ENCODE data around the gene DET1.

DNA sequence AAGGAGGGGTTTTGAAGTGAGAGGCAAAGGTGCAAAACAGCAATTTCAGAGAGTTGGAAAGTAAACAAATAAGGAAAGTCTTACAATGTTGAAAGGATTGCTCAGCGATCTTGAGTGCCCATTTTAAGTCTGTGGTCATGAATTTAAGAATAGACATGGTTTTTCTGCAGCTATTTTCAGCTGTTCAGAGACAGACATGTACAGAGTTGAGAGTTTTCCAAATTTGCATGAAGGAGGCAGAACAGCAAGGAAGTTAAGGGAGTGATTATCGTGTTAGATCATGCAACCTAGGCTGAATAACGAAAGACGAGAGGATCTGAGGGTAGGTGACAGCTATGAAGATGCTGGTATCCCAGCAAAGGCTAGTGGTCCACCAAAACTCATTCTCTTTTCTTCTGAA is 37.2 kb downstream of the DET1 start:
- TF ChIP-seq YY1 (tag by site-specific recombination; IDR thresholded peaks at IDR 0.05), result no peak
- TF ChIP-seq ZNF214 (tag by site-specific recombination; IDR thresholded peaks at IDR 0.05; ENCODE audit: borderline replicate concordance), result no peak
- no peak for TF ChIP-seq ZNF132 (tag by site-specific recombination; IDR thresholded peaks at IDR 0.05; ENCODE audit: borderline replicate concordance)
- TF ChIP-seq, protein P1, sequence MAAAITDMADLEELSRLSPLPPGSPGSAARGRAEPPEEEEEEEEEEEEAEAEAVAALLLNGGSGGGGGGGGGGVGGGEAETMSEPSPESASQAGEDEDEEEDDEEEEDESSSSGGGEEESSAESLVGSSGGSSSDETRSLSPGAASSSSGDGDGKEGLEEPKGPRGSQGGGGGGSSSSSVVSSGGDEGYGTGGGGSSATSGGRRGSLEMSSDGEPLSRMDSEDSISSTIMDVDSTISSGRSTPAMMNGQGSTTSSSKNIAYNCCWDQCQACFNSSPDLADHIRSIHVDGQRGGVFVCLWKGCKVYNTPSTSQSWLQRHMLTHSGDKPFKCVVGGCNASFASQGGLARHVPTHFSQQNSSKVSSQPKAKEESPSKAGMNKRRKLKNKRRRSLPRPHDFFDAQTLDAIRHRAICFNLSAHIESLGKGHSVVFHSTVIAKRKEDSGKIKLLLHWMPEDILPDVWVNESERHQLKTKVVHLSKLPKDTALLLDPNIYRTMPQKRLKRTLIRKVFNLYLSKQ (tag by site-specific recombination; IDR thresholded peaks at IDR 0.05; ENCODE audit: borderline replicate concordance), result no peak
- no peak for TF ChIP-seq ZNF24 (tag by site-specific recombination; IDR thresholded peaks at IDR 0.05)
- no peak for TF ChIP-seq ZNF354C (tag by site-specific recombination; IDR thresholded peaks at IDR 0.05; ENCODE audit: borderline replicate concordance, low read depth)
- no peak for TF ChIP-seq ZNF174 (tag by site-specific recombination; IDR thresholded peaks at IDR 0.05)
- TF ChIP-seq, protein P2, sequence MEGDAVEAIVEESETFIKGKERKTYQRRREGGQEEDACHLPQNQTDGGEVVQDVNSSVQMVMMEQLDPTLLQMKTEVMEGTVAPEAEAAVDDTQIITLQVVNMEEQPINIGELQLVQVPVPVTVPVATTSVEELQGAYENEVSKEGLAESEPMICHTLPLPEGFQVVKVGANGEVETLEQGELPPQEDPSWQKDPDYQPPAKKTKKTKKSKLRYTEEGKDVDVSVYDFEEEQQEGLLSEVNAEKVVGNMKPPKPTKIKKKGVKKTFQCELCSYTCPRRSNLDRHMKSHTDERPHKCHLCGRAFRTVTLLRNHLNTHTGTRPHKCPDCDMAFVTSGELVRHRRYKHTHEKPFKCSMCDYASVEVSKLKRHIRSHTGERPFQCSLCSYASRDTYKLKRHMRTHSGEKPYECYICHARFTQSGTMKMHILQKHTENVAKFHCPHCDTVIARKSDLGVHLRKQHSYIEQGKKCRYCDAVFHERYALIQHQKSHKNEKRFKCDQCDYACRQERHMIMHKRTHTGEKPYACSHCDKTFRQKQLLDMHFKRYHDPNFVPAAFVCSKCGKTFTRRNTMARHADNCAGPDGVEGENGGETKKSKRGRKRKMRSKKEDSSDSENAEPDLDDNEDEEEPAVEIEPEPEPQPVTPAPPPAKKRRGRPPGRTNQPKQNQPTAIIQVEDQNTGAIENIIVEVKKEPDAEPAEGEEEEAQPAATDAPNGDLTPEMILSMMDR (tag by site-specific recombination; IDR thresholded peaks at IDR 0.05), result no peak
- TF ChIP-seq ZNF426 (tag by site-specific recombination; IDR thresholded peaks at IDR 0.05), result no peak
- TF ChIP-seq, protein P3, sequence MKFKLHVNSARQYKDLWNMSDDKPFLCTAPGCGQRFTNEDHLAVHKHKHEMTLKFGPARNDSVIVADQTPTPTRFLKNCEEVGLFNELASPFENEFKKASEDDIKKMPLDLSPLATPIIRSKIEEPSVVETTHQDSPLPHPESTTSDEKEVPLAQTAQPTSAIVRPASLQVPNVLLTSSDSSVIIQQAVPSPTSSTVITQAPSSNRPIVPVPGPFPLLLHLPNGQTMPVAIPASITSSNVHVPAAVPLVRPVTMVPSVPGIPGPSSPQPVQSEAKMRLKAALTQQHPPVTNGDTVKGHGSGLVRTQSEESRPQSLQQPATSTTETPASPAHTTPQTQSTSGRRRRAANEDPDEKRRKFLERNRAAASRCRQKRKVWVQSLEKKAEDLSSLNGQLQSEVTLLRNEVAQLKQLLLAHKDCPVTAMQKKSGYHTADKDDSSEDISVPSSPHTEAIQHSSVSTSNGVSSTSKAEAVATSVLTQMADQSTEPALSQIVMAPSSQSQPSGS (tag by site-specific recombination; IDR thresholded peaks at IDR 0.05; ENCODE audit: low read depth), result no peak
- no peak for TF ChIP-seq ZNF660 (tag by site-specific recombination; IDR thresholded peaks at IDR 0.05)
- no peak for TF ChIP-seq ZNF76 (tag by site-specific recombination; IDR thresholded peaks at IDR 0.05; ENCODE audit: borderline replicate concordance, low read depth)
- TF ChIP-seq, protein P4, sequence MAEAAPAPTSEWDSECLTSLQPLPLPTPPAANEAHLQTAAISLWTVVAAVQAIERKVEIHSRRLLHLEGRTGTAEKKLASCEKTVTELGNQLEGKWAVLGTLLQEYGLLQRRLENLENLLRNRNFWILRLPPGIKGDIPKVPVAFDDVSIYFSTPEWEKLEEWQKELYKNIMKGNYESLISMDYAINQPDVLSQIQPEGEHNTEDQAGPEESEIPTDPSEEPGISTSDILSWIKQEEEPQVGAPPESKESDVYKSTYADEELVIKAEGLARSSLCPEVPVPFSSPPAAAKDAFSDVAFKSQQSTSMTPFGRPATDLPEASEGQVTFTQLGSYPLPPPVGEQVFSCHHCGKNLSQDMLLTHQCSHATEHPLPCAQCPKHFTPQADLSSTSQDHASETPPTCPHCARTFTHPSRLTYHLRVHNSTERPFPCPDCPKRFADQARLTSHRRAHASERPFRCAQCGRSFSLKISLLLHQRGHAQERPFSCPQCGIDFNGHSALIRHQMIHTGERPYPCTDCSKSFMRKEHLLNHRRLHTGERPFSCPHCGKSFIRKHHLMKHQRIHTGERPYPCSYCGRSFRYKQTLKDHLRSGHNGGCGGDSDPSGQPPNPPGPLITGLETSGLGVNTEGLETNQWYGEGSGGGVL (tag by site-specific recombination; IDR thresholded peaks at IDR 0.05), result no peak
- TF ChIP-seq, protein P5, sequence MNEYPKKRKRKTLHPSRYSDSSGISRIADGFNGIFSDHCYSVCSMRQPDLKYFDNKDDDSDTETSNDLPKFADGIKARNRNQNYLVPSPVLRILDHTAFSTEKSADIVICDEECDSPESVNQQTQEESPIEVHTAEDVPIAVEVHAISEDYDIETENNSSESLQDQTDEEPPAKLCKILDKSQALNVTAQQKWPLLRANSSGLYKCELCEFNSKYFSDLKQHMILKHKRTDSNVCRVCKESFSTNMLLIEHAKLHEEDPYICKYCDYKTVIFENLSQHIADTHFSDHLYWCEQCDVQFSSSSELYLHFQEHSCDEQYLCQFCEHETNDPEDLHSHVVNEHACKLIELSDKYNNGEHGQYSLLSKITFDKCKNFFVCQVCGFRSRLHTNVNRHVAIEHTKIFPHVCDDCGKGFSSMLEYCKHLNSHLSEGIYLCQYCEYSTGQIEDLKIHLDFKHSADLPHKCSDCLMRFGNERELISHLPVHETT (tag by site-specific recombination; IDR thresholded peaks at IDR 0.05), result no peak

Data from HEK293 (cell line).